Gastroesophageal sphincter (tissue), 3 donors: ENCODE results near the gene SARM1.

ENCODE experiments used
- CTCF ChIP-seq, 4 experiments: fragments of 200-600 bp in 2 of 4; fragments of 450-650 bp in 2 of 4; sonication (generic) in 1 of 4; IDR thresholded peaks; one replicate each; pipeline ENCODE4 v1.5.1; 2017 to 2019; ENCODE audit warnings: antibody characterized with exemption in 4 of 4, mild to moderate bottlenecking in 2 of 4, moderate library complexity in 2 of 4
- EP300 ChIP-seq: sonication (generic); formaldehyde crosslinking; IDR thresholded peaks from one replicate; pipeline ENCODE4 v1.6.1; 2017; ENCODE audit warnings: antibody characterized with exemption, mild to moderate bottlenecking
- POLR2A ChIP-seq, 2 donors: fragments of 450-650 bp; IDR thresholded peaks; one replicate each; pipeline ENCODE4 v1.6.1; 2017; ENCODE audit warnings: antibody characterized with exemption in 2 of 2, mild to moderate bottlenecking in 2 of 2, moderate library complexity in 1 of 2

DNA sequence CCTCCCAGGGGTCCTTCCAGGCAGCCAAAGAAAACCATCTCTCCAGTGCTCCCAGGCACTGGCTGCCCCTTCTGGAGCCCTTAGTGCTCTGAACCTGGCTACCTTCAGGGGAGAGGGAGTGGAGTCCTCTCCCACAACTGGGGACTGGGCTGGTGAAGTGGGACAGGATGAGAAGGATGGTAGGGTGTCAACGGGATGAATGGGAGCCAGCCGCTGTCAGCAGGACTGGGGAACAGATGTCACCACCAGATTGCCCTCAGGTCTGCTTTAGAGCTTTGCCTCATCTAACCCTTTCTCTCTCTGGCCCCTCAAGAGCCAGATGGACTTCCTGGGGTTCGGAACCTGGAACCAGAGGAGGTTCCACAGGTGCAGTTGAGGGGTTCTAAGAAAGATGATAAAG, 6.0 kb upstream of the SARM1 start:
- TF ChIP-seq CTCF (IDR thresholded peaks at IDR 0.05) (no peak), POLR2A (IDR thresholded peaks at IDR 0.05) (no peak), EP300 (no peak)
